GM21619 (cell line): ENCODE results near the gene GRXCR1.

ENCODE experiments used
- ATAC-seq: cut with Tn5 transposase; IDR thresholded peaks from one replicate; pipeline ENCODE4 v1.9.1; 2021; ENCODE audit not compliant: unreplicated experiment

Gene GRXCR1

DNA sequence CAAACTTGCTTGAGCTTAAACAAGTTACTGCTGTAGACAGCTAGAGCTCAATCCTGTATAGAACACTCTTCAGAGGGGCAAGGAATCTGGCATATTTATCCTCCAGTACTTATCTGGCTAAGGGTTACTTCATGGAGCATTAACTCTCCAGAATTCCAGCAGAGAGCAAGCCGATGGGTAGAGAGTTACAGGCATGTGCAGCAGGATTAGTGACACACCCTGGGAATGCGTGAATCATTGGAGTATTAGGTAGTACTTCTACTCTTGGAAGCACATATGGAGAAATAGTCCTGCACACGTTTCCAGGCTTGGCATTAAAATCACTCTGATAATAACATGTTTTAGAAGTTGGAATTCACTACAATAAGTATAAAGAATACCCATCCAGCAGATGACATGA lies 35.4 kb downstream of the GRXCR1 start:
- no peak for ATAC-seq

DNA sequence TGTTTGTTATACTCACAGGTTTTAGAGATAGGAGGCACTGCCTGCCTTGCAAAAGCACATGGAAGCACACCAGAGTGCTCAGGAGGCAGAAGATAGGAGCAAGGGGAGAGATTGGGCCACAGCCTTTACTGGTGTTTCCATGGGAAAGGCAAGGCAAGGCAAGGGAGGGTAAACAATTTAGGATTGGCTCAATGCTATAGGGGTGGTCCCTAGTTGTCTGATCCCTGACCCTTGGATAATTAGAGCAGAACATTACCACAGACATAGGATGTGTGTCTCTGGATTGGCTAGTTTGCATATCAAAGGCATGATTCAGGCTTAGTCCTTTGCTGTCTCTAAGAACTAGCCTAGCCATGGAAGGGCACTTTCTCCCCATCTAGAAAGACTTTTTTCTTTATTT lies 36.1 kb downstream of the GRXCR1 start:
- no peak for ATAC-seq

DNA sequence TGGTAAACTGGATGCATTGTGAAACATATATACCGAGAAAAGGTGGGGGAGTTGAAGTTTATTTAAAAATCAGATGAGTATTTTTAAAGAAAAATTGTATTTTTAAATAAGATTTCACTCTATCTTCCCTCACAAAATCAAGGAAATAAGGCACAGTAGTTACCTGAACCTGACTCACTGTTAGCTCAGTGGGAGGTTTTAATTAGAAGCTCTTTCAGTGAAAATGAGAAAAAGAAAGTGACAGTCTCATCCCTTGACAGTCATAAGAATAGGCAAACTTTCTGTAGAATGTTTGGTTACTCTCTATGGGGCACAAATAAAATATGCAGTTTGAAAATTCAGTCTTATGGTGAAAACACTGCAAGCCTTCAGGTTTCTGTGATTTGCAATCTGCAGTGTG lies 49.7 kb downstream of the GRXCR1 start:
- ATAC-seq = no peak

DNA sequence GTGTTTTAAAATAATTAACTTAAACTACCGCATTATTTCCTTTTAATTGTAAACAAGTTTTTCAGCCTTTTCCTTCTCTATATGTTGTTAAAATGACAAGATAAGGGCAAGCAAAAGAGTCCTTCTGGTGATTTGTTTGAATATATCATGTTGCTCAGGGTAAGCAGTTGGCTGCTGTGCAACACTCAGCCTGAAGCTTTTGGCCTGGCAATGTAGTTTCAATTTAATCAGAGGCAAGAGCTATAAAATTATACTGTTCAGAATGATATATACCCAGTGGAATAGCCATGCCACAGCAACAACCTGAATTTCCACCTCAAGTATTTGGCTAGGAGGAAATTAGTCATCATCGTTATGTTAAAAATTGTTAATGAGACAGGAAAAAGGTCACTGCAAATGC lies 53.4 kb downstream of the GRXCR1 start:
- ATAC-seq = no peak

DNA sequence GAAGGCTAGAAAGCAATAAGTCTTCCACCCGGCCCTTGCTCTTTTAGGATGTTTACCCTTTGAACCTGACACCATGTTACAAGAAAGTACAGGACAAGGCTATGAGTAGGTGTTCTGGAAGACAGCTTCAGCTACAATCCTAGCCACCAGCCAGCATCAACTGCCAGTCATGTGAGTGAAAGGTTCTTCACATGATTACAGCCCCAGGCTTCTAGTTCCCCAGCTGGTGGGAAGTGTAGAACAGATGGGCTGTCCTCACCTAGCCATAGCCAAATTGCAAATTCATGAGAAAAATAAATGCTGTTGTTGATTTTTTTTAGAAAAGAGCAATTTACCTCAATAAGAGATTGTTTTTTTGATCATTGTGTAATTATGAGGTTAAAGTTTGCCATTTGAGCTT lies 60.8 kb downstream of the GRXCR1 start:
- no peak for ATAC-seq

DNA sequence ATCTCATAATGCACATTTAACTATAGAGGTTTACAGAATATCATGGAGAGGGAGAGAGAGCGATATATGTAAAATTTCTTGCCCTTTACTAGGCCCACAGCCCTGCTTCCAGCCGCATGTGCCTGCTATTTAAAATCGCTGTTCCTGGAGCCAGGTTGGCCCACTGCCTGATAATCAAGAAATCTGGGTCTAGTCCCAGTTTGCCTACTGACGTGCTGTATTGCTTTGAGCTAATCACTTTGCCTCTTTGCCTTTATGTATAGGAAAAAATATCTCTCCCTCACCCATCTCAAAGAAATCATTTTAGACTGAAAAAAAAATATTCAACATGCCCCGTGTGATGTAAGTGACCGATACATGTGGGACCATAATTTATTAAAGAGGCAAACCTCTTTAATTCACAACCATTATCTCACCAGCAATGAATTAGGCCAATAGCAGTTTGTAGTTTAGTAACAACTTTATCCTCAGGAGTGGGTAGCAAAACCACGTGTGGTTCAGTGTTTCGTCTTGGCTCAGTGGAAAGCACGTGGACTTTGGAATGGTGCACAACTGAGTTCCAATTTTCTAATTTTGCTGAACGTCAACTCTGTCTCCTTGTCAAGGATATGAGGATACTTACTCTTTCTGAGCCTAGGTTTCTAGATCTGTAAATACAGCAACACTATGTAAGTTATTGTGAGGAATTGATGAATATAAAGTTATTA lies 62.6 kb downstream of the GRXCR1 start:
- no peak for ATAC-seq

DNA sequence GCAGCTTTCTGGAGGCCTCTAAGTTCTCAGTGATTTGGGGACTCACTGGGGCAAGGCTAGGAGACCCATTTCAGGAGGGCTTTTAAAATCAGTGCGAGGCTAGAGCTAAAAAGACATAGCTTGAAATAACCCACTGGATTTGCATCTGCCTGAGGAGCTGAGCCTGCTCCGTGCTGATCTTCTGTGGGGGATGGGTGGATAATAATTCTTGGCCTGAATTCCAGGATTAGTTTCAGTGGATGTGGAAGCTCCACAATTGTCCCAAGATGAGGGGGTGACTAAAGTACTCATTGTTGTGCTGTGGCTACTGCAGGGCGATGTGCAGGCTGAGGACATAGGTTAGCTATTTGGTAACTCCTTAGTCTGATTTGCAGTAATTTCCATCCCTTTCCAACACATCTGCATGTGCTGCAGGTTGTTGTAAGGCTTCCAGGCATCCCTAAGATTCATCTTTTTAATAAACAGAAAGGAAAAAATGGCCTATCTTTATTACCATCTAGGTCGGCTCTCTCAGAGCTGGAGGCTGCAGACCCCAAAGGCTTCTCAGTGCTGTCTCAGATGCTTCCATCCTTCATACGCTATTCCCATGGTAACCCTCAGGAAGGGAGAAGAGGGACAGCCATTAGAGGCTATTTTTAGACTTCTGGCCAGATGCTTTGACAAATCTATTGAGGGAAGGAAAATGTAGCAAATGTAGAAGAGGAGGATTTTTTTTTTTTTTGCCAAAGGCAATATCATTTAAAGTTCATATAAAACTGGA lies 63.4 kb downstream of the GRXCR1 start:
- no peak for ATAC-seq

DNA sequence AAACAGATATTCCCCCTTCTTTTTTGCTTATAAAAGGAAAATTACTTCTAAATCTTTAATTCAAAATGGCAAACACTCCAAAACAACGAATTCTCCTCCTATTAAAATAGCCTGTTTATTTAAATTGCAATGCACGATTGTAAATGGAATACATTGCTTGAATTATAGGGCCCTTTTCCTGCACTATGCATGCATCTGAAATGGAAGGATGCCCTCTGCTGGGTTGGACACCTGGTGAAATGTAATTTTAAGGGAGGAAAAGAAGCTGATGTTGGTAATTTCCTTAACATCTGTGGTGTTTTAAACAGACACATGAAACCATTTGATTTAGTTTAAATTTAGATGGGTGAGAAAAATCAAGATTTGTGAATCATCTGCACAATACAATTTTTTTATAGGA lies 72.8 kb downstream of the GRXCR1 start:
- ATAC-seq = no peak

DNA sequence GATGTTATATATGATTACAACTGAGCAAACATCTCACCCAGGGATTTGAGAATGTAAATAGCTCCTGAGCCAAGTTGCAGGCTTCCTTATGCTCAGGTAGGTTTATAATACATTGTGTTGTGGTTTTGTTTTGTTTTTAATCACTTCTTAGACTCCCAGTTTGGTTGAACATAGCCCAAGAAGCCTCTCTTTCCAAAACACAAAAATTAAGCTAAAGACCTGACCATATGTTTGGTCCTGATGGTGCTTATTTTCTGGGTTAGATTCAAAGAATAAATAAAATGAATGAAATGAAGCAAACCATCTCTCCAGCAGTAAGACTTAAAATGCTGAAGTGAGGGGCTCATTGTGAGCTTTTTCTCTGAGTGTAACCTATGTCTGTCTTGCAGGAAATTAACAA lies 93.5 kb downstream of the GRXCR1 start:
- ATAC-seq = no peak

DNA sequence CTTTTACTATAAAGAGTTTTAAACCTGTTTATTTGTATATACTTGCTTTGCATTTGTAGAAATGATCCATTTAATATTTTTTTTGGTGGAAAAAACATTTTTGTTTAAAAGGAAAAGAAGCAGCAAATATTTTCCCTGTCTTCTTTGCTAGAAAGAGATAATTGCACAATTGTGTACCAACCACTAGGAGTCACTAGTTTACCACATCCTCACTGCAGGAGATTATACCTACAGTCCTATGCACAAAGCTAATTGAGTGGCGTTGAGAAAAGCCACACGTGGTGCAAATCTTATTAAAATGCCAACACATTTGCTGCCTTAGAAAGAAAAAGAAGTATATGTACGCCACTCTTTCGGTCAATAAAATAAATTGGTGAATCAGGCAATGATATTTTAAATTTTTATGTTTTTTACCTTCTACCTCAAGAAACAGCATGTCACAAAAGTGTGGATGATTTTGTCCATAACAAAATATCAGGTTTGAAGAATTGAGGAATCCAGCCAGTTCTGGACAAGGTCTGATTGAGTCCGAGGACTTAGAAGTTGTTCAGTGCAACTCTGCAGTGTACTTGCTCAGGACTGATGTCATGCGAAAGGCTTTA lies 102.9 kb downstream of the GRXCR1 start:
- peak; percentile 90 for ATAC-seq

DNA sequence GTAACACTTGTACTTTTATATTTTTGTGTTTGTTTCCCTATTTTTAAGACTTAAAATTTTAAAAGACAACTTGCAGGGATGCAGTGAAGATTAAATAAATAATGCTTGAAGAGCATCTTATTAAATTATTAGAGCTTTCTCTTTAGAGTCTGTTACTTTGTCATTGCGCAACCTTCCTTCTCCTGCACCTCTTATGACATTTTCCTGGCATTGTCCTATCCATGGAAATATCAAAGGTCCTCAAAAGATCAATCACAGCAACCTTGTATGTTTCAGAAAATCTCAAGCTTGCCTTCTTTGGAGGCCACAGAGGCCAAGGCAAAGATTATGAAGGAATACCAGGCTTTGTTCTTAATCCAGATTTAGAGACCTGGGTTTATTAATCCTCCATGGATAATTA lies 116.3 kb downstream of the GRXCR1 start:
- ATAC-seq = no peak

DNA sequence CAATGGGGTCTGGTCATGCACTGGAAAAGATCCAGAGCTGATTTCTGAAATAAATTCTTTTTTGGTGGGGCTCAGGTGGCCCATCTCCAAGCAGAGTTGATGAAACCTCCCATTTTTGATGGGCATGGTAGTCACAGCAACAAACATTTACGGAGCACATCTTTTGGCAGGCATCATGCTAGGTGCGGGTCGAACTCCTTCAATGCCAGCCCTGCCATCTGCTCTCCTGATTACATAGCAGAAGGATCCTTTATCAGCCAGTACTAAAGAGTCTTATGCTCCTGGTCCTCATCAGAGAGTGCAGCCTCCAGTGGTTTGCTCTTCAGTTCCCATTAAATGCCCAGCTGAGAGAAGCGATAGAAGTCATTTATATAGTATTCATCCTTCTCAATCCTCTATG lies 121.7 kb downstream of the GRXCR1 start:
- ATAC-seq = no peak

DNA sequence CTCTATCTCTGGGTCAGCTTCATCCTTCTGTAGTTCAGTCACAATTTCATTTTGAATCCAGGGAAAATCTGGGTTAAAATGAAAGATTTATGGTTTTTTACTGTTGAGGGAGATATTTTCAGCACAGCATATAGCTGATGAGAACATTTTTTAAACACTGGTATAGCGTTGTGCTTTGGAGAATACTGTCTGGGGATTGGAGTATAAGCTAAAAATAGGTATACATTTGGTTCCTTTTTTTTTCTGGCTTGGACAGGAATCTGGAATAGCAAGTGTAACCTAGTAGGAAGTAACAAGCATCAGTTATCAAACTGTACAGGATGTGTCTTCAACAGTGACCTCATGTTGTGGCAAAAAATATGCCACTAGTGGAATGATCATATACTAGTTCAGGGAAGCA lies 149.1 kb downstream of the GRXCR1 start:
- no peak for ATAC-seq

DNA sequence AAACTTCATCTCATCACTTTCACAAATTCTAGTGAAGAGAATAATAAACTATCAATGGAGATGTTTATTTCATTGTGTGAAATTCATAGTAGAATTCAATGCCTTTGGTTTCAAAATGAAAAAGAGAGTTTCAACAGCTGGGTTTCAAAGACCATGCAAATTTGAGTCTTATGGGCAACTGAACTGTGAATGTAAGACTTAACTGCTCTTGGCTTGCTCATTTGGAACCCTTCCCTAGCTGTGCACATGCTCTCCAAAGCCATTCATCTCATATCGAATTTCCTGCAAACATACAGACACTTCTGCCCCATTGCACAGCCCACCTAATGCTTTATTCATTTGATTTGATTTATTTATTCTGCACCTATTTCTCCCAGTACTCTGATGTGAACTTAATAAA lies 154.5 kb downstream of the GRXCR1 start:
- no peak for ATAC-seq

DNA sequence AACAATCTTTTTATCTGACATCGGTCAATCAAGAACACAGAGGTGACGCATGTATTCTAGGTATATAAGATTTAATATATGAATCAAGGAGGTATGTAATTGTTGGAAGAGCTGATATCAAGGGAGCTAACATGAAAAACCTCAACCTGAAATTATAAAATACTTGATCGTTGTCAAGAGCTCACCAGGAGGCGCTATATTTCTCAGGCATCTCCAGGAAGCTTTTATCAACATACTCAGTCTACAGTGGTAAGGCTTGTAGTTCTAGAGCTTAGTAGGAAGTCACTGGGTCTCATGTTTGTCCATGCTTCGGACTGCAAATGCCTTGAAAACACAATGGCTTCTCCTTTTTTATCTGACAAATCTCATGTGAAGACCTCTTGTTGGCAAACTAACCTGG lies 156.1 kb downstream of the GRXCR1 start:
- ATAC-seq = no peak

DNA sequence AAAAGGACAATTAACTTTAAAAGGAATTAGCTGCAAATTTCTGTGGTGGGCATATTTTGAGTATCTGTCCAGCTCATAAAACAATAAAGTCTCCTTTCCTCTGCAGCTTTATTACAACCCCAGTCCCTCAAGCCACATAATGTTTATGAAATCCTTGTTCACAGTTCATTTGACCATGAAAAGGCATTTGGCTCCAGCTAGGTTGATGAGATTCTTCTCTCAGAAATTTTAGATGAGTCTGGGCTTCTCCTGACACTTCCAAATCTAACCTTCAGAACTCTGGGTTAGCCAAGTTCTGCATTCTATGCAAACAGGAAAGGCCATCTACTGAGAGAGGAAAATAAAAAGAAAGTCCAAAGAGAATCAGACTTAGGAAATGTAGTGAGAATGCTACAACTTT lies 156.8 kb downstream of the GRXCR1 start:
- ATAC-seq = no peak

DNA sequence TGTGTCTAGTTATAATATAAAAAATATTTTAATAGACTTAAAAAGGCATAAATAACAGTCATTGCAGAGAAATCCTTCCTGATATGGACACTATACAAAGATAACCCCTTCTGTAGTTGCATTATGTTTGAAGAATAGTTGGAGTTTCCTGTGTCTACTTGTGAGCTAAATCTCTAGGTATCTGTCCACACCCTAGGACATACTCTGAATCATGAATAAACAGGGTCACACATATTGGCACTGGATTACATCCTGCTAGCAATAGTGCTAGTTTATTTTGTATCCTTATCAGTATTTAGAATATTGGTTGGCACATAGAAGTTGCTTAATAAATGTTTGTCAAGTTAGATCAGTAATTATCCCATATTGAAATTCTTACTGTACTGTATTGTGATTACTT lies 173.9 kb downstream of the GRXCR1 start:
- ATAC-seq = no peak

DNA sequence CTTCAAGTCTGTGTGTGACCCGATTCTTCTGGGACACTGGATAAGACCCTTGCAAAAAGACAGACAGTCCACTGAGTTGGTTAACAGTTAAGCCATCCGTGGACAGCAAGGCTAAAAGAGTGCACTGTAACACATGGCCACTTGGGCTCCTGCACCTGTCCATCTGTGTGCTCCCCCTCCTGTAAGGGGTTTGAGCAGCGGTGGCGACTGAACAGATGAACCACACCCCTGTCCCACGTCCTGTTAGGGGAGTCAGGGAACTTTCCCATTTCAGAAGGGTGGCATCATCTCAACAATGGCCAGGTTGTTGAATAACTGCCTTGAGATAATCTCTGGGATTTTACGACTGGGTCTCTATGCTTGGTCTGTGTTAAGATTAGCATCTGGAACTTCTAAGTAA lies 178.6 kb downstream of the GRXCR1 start:
- ATAC-seq = no peak
